Omental fat pad (tissue), 4 donors: ENCODE data around the gene HLF. TPM values are rescaled to one million over a fixed set of nuclear protein-coding genes. Genes with fewer than 3 reads are reported as not detected.

ENCODE experiments used
- ATAC-seq: fragments of 150-250 bp; one replicate; pipeline ENCODE4 v1.9.1; 2016; ENCODE audit warnings: mild to moderate bottlenecking, moderate library complexity; ENCODE audit not compliant: low FRiP score
- DNase-seq: peaks from one replicate; pipeline ENCODE4 v3.0.0-alpha.2; 2019; ENCODE audit warnings: low spot score
- total RNA-seq, 4 donors: library from RNA; depleted of rRNA; stranded (reverse); fragments of >200 nt; gene quantifications; one replicate each; pipeline ENCODE4 v1.1.0, GENCODE V29; 2016
- TF ChIP-seq, protein P1 (sequence below), 3 donors: fragments of 450-650 bp; IDR thresholded peaks; one replicate each; pipeline ENCODE4 v1.5.1; 2016 to 2017; ENCODE audit warnings: antibody characterized with exemption in 3 of 3, mild to moderate bottlenecking in 3 of 3, moderate library complexity in 2 of 3

HLF gene
- total RNA-seq, 4 donors from 2014 or later, result 12.5 to 15.4 (median 14.6) TPM

DNA sequence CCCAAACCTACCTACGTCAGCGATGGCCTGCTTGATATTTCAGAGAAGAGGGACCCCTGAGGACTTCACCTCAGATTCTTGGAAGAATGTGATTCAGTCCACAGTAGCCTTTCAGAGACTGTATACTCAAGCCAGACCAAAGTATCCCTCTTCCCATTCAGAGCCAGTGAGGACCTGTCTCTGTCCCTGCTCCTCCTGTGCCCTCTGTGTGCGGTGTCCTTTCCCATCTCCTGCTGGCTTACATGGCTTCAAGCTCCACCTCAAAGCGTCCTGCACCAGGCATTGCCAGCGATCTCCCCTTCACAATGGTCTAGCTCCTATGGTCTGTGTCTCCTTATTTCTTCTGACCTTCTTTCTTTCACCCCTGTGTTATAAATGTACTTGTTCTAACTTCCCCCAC lies 39.5 kb upstream of the HLF start:
- no peak for DNase-seq
- no peak for ATAC-seq
- TF ChIP-seq, protein P1, sequence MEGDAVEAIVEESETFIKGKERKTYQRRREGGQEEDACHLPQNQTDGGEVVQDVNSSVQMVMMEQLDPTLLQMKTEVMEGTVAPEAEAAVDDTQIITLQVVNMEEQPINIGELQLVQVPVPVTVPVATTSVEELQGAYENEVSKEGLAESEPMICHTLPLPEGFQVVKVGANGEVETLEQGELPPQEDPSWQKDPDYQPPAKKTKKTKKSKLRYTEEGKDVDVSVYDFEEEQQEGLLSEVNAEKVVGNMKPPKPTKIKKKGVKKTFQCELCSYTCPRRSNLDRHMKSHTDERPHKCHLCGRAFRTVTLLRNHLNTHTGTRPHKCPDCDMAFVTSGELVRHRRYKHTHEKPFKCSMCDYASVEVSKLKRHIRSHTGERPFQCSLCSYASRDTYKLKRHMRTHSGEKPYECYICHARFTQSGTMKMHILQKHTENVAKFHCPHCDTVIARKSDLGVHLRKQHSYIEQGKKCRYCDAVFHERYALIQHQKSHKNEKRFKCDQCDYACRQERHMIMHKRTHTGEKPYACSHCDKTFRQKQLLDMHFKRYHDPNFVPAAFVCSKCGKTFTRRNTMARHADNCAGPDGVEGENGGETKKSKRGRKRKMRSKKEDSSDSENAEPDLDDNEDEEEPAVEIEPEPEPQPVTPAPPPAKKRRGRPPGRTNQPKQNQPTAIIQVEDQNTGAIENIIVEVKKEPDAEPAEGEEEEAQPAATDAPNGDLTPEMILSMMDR (IDR thresholded peaks at IDR 0.05), result no peak

DNA sequence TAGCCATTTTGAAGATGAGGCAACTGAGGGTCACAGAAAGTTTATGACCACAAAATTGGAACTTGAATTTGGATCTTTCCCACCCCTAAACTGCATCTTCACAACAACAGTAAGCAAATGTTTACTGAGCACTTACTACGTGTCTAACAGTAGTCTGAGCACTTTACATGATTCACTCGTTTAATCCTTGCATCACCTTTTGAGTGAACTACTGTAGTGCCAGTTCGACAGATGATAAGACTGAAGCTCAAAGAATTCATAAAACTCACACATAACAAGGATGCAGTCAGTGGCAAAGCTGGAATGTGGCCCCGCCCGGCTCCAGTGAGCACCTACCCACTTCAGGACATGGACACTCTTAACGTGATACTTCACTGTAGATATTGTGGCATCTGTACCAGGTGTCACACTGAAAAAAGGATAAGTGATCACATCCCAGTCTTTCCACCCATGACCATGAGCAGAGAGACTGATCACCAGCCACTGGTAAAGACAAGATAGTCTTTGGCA lies 36.0 kb upstream of the HLF start:
- no peak for DNase-seq
- no peak for ATAC-seq
- TF ChIP-seq, protein P1 (IDR thresholded peaks at IDR 0.05), result no peak

DNA sequence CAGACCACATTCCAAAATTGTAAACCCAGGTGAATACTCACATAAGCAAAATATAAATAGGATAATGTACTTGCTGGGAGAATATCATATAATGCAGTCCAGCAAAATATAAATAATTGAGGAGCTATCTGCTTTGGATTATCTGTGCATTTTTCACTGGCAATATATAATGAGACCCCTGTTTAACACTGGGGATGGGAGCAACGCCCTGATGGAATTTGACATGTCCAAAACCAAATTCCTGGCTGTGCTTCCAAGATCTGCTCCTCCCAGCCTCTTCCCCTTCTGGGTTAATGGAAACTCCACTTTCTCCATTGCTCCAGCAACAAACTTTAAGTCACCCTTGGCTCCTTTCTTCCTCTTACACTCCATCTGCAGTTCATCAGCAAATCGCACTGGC lies 35.5 kb upstream of the HLF start:
- TF ChIP-seq, protein P1 (IDR thresholded peaks at IDR 0.05), result no peak
- no peak for DNase-seq
- no peak for ATAC-seq

DNA sequence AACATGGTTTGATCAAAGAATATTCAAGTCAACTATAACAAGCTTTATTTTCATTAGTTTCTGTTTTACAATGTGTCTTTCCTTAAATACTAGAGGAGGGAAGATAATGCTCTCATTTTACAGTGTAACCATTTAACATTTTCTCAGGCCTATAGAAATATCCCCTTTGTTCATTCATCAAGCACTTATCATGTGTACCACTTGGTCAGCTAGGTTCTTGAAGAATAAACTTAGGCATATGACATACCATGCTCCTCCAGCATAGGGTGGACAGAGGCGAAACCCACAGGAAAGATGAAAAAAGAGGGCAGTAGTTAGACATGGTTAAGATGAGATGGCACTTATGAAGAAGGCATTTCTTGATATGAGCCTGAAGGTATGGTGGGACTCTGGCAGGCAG lies 34.0 kb upstream of the HLF start:
- no peak for DNase-seq
- TF ChIP-seq, protein P1 (IDR thresholded peaks at IDR 0.05), result no peak
- ATAC-seq, result no peak

DNA sequence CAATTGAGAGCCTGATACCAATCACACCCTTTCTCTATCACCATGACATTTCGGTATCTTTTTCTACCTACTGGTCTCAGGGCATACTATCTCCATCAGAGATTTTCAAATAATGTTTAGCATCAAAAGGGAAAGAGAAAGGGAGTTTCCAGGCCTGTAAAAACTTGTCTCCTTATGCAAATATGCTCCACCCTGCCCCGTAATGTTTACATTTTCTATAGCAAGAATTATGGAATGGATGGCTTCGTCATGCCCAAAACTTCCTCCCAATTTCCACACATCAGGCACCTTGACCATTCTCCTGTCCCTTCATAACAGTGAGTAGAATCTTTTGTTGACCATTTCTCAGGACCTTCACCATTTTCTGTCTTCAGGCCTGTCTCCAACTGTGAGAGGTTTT lies 30.9 kb upstream of the HLF start:
- DNase-seq (no peak), ATAC-seq (no peak)
- TF ChIP-seq, protein P1 (IDR thresholded peaks at IDR 0.05), result no peak

DNA sequence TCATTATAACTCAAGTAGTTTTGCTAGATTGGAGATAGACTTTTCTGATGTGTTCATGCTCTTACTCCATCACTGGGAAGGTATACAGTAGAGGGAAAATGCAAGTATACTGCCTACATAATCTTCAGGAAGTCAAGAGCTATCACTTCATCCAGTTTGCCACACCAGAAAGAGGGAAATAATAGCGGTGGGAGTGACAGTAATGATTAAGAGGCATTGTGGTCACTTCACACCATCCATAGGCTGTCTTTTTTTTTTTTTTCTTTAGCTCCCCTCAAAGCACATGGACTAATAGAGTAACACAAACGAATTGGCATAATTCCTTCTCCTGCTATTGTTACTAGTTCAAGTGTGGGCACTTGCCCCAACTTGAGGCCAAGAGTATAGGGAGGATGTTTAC lies 28.4 kb upstream of the HLF start:
- no peak for DNase-seq
- ATAC-seq, result no peak
- TF ChIP-seq, protein P1 (IDR thresholded peaks at IDR 0.05), result no peak

DNA sequence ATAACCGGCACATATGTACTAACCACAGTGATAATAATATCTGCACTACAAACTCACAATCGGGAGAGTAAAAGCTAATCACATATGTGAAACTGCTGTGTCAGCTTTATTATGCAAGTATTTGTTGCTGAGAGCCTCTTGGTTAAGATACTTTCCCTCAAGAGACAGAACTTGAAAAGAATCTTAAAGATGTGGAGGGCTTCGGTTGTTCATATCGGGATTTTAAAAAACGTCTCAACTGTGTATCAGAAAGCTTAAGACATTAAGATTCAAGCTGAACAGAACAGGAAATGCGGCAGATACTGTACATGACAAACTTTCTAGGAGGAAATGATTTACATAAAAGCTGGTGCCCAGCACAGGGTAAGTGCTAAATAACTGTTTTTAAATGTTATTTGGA lies 27.5 kb upstream of the HLF start:
- no peak for ATAC-seq

More for the DNA sequence above, 27.5 kb upstream of the HLF start:
- TF ChIP-seq, protein P1 (IDR thresholded peaks at IDR 0.05), result no peak
- DNase-seq, result no peak
